ENCODE measurements around the gene SLC25A21.

SLC25A21 gene

DNA sequence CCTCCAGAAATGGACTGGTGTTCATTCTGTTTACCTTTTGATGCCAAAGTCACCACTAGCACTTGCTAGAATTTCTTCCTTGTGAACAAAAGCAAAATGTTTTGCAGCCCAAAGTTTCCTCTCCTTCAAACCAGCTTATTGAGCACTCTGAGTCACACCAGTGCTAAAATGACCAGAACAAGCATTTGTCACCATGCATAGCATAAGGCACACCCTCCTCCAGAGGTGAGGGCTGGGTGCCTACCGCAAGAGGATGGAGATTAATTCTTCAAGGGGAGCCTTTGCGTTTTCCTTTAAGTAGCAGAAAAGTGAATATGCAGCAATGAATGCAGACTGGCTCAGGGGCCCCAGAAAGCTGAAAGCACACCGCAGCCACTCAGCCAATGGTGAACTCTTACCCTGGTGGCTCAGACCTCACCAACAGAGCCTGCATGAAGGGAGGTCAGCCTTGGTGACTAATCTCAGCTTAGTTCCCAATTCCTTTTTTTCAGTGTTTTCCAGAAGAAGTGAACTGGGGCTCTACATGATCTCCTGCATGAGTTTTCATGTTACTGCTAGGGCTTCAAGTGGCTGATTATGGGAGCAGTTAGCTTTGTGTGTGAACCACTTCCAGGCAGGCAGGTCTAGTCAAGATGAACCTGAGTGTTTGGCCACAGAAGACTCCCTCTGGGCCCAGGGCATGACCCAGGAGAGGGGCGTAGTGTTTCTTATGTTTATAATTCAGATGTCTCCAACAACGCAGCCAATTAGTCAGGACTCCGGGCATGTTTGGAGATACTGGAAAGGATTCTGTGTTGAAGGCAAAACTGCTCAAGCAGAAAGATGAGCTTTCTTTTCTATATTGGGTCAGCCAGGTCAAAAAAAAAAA, 414.4 kb downstream of the SLC25A21 start:
- no peak for DNase-seq (ENCODE audit: low read depth)

GRCh38 chr14:36756226-36756625, 416.2 kb downstream of the SLC25A21 start:
- DNase-seq (ENCODE audit: low read depth): no peak

DNA sequence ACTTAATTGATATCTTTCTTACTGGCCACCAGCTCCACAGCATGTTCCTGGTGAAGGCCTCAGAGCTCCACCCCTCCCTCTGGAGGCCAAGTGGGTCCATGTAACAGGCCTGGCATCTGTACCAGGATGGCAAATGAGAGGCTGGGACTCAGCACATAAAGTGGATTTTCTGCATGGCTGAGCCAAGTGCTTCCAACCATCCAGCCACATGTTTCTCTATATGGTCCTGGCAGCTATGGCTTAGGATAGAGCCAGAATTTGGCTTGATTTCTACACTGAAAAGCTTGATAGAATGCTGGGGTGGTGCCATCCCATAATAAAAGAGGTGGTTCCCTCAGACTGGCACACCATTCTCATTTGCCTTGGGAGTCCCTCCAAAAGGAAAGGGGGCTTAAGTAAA, 416.6 kb downstream of the SLC25A21 start:
- no peak for DNase-seq (ENCODE audit: low read depth)

- DNase-seq (ENCODE audit: low read depth): no peak
These were observed 420.5 kb downstream of the SLC25A21 start for GRCh38 chr14:36751920-36752319.

GRCh38 chr14:36751106-36751505, 421.3 kb downstream of the SLC25A21 start:
- DNase-seq (ENCODE audit: low read depth): no peak

GRCh38 chr14:36750244-36750643, 422.2 kb downstream of the SLC25A21 start:
- DNase-seq (ENCODE audit: low read depth): no peak

DNA sequence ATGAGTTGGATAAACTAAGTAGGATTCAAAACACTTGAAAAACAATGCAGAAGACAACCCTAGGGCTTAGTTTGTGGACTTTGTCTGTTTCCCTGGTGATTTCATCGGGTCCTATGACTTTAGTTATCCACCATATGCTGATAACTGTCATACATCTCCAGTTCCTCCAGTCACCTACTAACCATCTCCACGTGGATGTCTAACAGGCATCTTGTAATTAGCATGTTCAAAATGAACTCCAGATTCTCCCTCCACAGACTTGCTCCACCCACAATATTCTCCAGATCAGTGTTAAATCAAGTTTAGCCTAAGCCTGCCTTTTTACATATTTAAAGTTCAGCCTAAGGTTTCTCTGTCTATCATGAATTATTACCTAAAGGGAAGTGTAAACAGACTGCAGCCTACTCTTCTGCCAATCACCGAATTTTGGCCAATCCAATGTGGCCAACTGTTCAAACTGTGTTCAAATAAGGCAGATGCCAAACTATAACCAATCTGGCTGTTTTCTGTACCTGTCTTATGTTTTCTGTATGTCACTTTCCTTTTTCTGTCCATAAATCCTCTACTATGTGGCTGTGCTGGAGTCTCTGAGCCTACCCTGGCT, 423.7 kb downstream of the SLC25A21 start:
- no peak for DNase-seq (ENCODE audit: low read depth)

GRCh38 chr14:36747411-36748184, 424.8 kb downstream of the SLC25A21 start:
- DNase-seq (ENCODE audit: low read depth): no peak

DNA sequence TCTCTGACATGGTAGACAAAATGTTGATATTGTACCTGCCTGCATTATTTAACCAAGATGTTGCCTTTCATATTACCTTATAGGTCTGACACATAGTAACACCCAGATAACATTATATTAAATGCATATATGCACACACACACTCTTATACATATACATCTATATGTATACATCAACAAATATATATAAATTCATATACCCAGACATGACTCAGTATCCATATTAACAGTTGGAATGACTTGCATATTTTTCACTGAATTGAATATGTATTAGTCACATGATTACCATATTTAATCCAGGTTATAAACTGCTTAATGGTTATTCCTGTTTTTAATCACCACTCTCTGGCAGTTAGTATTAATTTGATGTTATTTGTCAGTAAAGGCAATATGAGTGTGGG, 425.5 kb downstream of the SLC25A21 start:
- no peak for DNase-seq (ENCODE audit: low read depth)

DNA sequence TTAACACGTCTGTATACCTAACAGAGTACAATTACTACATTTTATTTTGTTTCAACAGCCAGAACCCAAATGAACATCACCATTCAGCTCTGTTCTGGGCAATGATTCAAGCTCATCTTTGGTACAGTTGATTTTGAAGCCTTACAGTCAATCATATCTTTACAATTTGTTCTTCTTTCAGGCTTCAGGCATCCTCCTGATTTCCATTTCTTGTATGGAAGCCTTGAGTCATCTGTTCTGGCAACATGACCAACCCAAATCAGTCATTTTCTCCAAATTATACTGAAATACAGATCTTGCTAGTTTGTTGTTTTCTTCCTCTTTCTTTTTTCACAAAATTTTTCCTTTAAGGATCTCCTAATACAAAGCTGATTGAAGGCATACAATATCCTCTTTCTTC, 430.5 kb downstream of the SLC25A21 start:
- DNase-seq (ENCODE audit: low read depth): no peak

- DNase-seq (ENCODE audit: low read depth): no peak
These were observed 434.1 kb downstream of the SLC25A21 start for GRCh38 chr14:36738269-36738668.

DNA sequence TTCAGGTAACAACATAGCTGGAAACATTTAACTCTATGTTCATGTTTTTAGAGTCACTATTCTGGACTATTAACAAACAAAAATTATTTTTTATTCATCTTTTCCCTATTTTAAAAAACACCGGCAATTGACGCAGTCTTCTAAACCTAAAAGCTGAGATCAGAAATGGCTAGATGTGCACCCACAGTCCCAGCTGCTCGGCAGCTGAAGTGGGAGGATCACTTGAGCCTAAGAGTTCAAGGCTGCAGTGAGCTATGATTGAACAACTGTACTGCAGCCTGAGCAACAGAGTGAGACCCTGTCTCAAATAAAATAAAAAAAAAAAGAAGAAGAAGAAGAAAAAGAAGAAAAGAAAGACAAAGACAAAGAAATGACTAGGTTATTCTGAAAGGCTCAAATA, 446.3 kb downstream of the SLC25A21 start:
- no peak for DNase-seq (ENCODE audit: low read depth)

DNA sequence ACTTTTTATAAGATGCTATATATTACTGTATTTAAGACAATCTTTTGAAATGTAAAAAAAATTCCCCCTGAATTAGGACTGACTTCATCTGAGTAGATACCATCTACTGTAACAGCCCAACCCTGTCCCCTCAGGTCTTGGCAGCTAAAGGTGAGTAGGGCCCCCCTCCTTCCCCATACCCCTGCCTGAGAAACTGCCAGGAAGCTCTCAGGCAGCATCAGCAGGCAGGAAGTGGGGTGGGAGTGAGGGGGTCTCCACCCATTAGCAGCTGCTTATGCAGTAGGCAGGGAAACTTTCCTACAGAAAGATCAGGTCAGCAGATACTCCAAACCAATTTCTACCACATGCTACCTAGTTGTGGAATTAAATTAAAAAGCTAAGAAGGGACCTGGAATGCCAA, 448.2 kb downstream of the SLC25A21 start:
- no peak for DNase-seq (ENCODE audit: low read depth)

DNA sequence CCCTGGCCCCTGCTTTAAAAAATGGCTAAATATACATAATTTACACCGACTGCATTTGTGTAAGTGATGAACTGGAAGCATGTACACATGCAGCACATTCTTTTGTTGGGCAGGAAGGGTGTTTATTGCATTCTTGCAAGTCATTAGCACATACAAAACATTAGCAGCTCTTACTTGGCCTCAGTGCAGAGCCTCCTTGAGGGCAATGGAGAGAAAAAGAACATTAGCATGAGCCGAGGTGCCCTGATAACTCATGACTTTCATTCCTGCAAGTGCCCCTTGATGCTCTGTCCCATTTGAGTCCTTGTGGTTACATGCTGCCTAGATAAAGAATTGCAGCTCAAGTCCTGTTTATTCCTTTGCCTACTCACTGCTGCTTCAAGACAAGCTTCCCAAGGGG, 448.9 kb downstream of the SLC25A21 start:
- no peak for DNase-seq (ENCODE audit: low read depth)

GRCh38 chr14:36721877-36722276, 450.5 kb downstream of the SLC25A21 start:
- no peak for DNase-seq (ENCODE audit: low read depth)

DNA sequence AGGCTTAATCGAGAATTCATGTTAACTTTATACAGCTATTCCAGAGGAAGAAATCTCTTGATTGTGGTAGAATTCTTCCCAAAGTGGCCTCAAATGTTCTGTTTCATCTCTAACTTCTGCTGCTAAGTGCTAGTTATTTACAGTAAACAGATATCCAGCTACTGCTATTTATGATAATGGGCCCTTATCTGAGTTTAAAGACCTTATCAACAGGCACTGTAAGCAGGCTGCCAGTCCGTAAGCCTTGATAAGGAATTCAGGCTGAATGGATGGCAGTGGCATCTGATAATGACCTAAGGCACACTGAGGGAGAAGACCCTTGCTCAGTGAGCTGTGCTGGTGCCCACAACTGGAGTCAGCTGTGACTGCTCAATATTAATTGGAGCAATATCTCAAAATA, 451.7 kb downstream of the SLC25A21 start:
- no peak for DNase-seq (ENCODE audit: low read depth)

- no peak for DNase-seq (ENCODE audit: low read depth)
These were observed 452.6 kb downstream of the SLC25A21 start for GRCh38 chr14:36719823-36720222.

GRCh38 chr14:36718216-36718615, 454.2 kb downstream of the SLC25A21 start:
- DNase-seq (ENCODE audit: low read depth): no peak

- DNase-seq (ENCODE audit: low read depth): no peak
These were observed 455.0 kb downstream of the SLC25A21 start for GRCh38 chr14:36717363-36717762.

DNA sequence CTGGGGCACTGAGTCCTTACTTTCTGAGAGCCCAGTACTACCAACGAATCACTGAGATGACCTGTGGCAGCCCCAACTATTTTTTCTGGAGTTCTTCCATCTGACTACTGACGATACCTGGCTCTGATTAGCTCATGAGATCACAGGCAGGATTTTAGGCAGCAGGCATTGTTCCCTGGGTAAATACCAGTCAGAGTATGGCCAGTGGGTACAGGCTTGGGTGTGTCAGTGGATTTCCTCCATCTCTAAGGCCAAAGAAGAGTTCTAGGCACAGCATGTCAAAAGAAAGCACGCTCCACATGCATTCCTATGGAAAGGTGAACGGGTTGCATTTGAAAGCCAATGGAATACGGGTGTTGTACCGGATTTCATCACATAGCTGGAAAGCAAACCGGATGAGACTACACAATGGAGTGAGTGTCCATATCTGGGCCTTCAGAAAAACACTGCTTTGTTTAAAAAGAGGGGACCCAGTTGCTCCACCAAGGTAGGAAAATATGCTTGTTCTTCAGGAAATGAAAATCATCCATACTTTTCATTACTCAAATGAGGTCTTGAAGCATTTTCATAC, 455.7 kb downstream of the SLC25A21 start:
- no peak for DNase-seq (ENCODE audit: low read depth)

GRCh38 chr14:36713960-36714703, 458.3 kb downstream of the SLC25A21 start:
- DNase-seq (ENCODE audit: low read depth): no peak

GRCh38 chr14:36707570-36707969, 464.8 kb downstream of the SLC25A21 start:
- DNase-seq (ENCODE audit: low read depth): no peak

Measured in stimulated activated CD8-positive, alpha-beta memory T cell treated with anti-CD3 and anti-CD28 coated beads, Interleukin-4, amount 100 ng/mL, for 24 hours (primary cell).